Left forelimb (tissue), 1 donor: ENCODE results near the gene NECTIN1.

ENCODE experiments used
- DNase-seq: peaks from one replicate; pipeline ENCODE4 v3.0.0-alpha.2; 2018; ENCODE audit warnings: low spot score

The NECTIN1 gene

GRCh38 chr11:119754656-119755355 is 25.8 kb upstream of the NECTIN1 start:
- no peak for DNase-seq

- DNase-seq, result no peak
Observed at GRCh38 chr11:119754199-119754598, 25.2 kb upstream of the NECTIN1 start.

- no peak for DNase-seq
Observed at GRCh38 chr11:119752946-119753345, 23.9 kb upstream of the NECTIN1 start.

- no peak for DNase-seq
Observed at GRCh38 chr11:119752345-119752871, 23.4 kb upstream of the NECTIN1 start.

DNA sequence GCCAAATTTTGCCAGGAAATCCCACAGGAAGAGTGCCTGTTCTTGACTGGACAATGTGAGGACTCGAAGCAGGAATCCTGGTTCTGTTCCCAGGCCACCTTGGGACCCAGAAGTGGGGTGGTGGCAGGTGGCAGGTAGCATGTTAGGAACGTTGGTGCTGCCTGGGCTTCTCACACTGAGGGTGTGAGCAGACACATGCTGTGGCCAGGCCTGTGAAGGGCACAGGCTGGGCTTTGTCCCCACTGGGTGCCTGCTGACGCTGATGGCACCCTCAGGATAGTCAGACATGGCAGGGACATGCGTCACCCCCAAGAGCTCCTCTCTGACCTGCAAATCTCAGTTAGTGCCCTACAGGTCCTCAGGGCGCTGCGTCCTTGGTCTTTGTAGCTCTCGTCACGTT is 21.1 kb upstream of the NECTIN1 start:
- DNase-seq, result no peak

DNA sequence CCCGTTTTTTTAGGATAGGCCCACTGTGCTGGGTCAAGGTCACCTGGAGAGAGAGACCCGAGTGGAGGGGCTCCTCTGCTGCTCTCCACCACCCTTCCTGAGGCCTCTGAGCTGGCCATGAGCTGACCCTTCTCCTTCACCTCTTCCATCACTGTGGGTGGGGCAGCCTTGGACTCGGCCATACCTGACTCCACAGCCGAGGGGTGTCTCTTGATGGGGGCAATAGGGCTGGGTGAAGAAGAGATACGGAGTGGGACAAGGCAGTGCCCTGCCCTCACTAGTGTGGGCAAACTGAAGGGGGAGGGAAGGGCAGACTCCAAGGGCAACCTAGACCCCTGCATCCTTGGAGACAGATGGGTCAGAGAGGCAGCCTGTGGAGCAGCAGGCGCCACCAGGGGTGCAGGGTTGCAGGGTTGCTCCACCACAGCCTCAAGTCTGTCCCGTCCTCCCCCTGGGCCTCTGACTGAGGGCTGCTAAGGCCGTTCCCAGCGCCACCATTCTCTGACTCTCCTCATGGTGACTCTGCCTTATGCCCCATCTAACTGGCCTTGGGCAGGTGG is 20.1 kb upstream of the NECTIN1 start:
- DNase-seq, result no peak

GRCh38 chr11:119747868-119748660 is 19.1 kb upstream of the NECTIN1 start:
- DNase-seq, result no peak

DNA sequence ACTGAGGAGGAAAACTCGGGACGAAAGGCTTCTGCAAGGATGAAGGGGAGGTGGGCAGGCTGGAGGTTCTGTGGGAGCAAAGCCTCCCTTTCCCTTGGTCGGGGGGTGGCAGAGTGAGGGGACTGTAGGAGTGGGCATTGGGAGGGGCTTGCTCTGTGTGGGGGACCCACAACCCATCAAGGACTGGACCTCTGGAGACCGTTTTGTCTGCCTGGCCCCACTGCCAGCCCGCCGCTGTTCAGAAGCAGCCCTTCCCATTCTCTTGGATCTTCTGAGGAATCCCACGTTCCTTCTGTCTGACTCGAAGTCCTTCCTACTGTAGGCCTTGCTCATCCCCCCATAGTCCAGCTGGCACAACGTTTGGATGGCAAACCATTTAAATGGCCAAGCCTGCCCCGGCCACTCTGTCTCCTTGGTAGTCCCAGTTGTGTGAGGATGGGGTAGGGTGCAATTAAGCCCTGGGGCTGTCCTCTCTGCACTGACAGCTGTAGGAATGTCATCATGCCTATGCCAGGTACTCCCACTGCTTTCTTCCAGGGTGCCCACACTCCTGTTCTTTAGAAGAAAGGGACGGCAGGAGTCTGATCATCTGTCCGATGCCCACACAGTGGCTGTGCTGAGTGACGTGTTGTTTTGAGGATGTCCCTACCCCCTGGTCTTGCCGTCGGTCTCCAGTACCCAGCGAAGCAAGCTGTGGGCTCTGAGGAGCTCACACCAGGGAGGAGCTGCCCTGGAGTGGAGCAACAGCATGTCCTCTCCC is 17.0 kb upstream of the NECTIN1 start:
- DNase-seq, result no peak

DNA sequence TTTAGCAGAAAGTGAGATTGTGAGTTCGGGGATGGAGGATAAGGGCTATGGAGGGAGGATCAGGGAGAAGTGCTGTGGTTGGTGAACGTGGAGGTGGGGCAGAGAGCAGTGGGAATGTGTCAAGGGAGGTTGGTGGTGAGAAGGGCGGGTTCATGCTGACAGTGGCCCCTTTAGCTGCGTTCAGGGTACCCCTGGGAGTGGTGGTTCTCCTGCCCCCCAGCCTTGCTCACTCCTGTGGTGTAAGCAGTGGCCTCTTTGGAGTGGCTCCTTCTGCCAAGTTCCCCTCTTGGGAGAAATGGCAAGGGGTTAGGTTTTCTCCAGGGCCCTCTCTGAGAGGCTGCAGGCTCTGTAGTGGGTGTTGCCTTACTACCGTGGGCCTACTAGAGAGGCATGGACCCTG is 16.1 kb upstream of the NECTIN1 start:
- DNase-seq, result no peak

- DNase-seq, result no peak
Observed at GRCh38 chr11:119744577-119744976, 15.6 kb upstream of the NECTIN1 start.

- DNase-seq, result no peak
Observed at GRCh38 chr11:119743006-119743405, 14.0 kb upstream of the NECTIN1 start.

- peak; percentile 77 for DNase-seq
Observed at GRCh38 chr11:119742263-119742861, 13.4 kb upstream of the NECTIN1 start.

- DNase-seq, result no peak
Observed at GRCh38 chr11:119741369-119742262, 12.6 kb upstream of the NECTIN1 start.

DNA sequence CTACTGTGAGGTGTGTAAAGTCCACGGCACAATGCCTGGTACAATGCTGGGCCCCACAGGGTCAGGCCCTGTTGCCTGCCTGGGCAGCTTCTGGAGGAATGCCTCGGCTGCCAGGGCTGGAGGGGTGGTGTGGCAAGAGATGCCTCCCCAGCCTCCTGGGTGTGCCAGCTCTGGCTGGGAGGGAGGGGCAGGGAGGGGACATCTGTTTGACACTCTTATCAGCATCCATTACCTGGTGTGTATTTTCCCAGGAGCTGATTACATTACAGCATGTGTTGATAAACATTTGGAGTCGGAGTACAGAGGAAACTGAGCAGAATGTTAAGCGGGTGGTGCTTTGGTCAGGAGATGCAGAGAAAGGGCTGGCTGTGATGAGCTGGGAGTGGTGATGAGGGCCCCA is 11.0 kb upstream of the NECTIN1 start:
- no peak for DNase-seq

DNA sequence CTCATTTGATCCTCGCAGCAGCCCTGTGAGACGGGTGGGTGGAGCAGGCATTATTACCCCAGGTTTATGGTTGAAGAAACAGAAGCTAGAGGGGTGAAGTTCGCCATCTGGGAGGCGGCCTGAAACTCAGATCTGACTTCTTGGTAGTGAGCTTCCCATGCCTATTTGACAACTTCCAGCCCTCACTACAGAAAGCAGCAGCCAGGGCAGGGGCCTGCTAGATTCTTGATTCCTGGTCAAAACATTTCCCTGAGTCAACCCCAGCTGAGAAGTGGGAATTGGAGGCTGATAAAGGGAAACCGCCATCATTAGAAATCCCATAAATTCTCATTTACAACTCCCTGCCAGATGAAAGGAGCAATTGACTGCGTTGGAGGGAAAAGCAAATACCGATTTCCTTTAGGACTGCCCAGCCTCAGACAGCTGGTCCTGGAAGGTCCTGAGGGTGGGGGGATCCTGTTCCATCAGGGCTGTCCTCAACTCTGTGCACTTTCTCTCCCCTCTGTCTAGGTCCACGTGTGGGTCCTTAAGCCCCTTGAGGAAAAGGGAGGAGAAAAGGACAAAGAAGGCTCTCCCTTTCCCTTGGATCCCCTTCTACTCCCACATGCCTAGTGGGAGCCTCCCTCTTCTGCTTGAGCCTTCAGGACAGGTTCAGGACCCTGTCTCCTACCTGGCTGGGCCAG is 10.2 kb upstream of the NECTIN1 start:
- no peak for DNase-seq

- DNase-seq, result no peak
Observed at GRCh38 chr11:119738059-119738439, 9.0 kb upstream of the NECTIN1 start.

DNA sequence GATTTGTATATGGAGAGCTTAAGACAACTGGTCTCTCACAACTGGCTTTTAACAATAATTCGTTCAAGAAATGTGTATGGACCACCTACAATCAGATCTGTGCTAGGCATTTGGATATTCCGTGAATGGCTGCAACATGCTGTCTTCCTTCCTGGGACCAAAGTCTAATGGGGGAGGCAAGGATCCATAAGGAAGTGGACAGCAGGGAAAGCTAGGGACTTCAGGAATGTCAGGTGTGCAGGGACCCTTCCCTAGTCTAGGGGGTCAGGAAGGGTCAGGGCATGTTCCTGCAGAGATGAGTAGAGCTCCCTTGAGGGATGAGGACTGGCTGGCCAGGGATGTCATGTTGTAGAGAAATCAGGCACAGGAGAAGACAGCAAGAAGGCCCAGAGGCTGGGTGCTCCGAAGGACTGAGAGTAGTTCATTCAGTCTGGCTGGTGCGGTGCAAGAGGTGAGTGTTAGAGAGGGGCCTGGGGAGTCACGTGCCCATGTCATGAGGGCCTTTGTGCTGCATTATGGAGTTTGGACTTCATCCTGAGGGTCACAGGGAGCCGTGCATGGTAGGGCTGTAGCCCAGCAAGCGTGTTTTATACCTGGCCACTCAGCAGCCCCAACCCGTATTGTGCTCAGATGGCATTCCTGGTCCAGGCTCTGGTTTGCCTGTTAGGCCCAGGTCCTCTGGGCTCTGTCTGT is 8.5 kb upstream of the NECTIN1 start:
- DNase-seq, result no peak

GRCh38 chr11:119734788-119735187 is 5.8 kb upstream of the NECTIN1 start:
- no peak for DNase-seq

DNA sequence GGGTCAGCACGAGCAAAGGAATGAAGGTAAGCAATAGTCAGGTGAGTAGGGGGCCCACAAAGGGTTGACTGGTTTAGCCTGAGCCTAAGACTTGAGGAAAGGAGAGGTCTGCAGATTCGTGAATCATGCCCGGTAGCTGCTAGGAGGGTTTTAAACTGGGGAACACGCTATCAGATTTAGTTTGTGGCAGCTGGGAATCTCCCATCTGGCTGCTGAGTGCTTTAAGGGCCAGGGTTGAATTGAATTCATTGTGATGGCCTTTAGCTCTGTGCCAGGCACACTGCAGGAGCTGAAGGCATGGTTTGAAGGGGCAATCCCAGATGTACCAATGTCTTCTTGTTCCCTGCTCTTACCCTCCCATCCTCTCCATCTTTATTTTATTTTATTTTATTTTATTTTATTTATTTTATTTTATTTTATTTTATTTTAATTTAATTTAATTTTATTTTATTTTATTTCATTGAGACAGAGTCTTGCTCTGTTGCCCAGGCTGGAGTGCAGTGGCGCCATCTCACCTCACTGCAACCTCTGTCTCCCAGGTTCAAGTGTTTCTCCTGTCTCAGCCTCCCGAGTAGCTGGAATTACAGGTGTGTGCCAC is 1.9 kb upstream of the NECTIN1 start:
- DNase-seq, result no peak
